Tongue (tissue), 2 donors: ENCODE measurements around the gene RERE. TPM values are rescaled to one million over a fixed set of nuclear protein-coding genes. Genes with fewer than 3 reads are reported as not detected.
A peak's percentile ranks its signal among the peaks of the same experiment; 100 is the strongest.
"Not testable (repeated sequence)": the region's sequence is repeated elsewhere in the genome, so short reads cannot be mapped to it uniquely, and the experiment has no call there.

Source experiments
- DNase-seq: peaks from one replicate; pipeline ENCODE4 v3.0.0-alpha.2; 2015
- total RNA-seq: library from RNA; depleted of rRNA; stranded (reverse); fragments of >200 nt; gene quantifications from one replicate; pipeline ENCODE4 v1.2.3, GENCODE V29; 2014

Gene RERE
- total RNA-seq, 1 donor from 2014 or later: 76.5 TPM

GRCh38 chr1:8714173-8714572 is 103.3 kb downstream of the RERE start:
- DNase-seq: no peak

GRCh38 chr1:8712413-8713231 is 104.8 kb downstream of the RERE start:
- peak; percentile 88 for DNase-seq

GRCh38 chr1:8711873-8712412 is 105.5 kb downstream of the RERE start:
- DNase-seq: no peak

GRCh38 chr1:8711151-8711550 is 106.3 kb downstream of the RERE start:
- no peak for DNase-seq

GRCh38 chr1:8708259-8708658 is 109.2 kb downstream of the RERE start:
- DNase-seq: no peak

GRCh38 chr1:8706995-8707396 is 110.4 kb downstream of the RERE start:
- DNase-seq: peak; percentile 68

- no peak for DNase-seq
Measured at GRCh38 chr1:8706291-8706690, 111.1 kb downstream of the RERE start.

- DNase-seq: no peak
Measured at GRCh38 chr1:8704866-8705506, 112.5 kb downstream of the RERE start.

GRCh38 chr1:8702850-8703810 is 114.3 kb downstream of the RERE start:
- peak; percentile 95 for DNase-seq

- peak; percentile 39 for DNase-seq
Measured at GRCh38 chr1:8702472-8702849, 115.0 kb downstream of the RERE start.

GRCh38 chr1:8701794-8702471 is 115.5 kb downstream of the RERE start:
- peak; percentile 68 for DNase-seq

- no peak for DNase-seq
Measured at GRCh38 chr1:8699679-8700078, 117.8 kb downstream of the RERE start.

- no peak for DNase-seq
Measured at GRCh38 chr1:8698937-8699447, 118.4 kb downstream of the RERE start.

GRCh38 chr1:8698012-8698630 is 119.3 kb downstream of the RERE start:
- DNase-seq: no peak

GRCh38 chr1:8695442-8695841 is 122.0 kb downstream of the RERE start:
- not testable (repeated sequence) for DNase-seq

GRCh38 chr1:8693107-8693506 is 124.3 kb downstream of the RERE start:
- no peak for DNase-seq

- DNase-seq: no peak
Measured at GRCh38 chr1:8691662-8692061, 125.8 kb downstream of the RERE start.

- DNase-seq: no peak
Measured at GRCh38 chr1:8690253-8690525, 127.3 kb downstream of the RERE start.

- peak; percentile 87 for DNase-seq
Measured at GRCh38 chr1:8689431-8690252, 127.8 kb downstream of the RERE start.

- no peak for DNase-seq
Measured at GRCh38 chr1:8687538-8687937, 129.9 kb downstream of the RERE start.
